Cortex of kidney (tissue), 1 donor: ENCODE data around the gene CFAP221.

Source experiments
- DNase-seq: peaks from one replicate; lab custom pipeline; 2025; lab: John Stamatoyannopoulos, UW

The CFAP221 gene

DNA sequence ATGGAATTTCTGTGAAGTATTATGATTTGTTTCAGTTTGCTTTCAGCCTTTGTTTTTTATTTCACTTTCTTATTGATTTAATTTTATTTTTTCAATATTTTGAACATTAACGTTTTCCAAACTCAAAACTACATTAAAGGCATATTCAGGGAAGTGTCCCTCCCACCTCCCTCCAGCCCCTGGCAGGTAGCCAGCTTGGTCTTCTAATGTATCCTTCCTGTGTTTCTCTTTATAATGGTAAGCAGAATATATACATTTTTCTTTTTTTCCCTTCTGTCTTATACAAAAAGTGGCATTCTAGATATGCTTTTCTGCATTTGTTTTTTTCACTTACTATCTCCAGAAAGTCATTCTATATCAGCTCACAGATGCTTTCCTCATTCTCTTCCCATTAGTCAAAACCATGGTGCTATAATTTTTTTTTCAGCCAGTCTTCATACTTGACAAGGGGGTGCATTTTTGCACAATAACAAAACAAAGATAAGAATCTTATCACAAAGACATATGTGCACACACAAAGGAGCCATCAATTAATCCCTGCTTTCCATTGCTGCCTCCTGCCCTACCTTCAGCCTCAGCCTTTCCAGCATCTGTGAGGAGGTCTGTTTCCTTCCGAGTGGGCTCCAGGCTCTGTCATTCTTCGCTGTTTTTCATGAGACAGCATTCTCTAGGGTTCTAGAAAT lies 101.1 kb downstream of the CFAP221 start:
- DNase-seq, result no peak

DNA sequence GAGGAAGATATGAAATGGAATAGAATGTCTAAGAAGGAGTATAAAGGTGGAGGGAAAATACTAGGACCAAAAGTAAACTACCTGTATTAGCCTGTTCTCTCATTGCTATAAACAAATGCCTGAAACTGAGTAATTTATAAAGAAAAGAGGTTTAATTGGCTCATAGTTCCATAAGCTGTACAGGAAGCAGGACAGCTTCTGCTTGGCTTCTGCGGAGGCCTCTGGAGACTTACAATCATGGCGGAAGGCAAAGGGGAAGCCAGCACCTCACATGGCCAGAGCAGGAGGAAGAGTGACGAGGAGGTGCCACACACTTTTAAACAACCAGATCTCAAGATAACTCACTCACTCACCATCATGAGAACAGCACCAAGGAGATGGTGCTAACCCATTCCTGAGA lies 101.9 kb downstream of the CFAP221 start:
- DNase-seq, result no peak

DNA sequence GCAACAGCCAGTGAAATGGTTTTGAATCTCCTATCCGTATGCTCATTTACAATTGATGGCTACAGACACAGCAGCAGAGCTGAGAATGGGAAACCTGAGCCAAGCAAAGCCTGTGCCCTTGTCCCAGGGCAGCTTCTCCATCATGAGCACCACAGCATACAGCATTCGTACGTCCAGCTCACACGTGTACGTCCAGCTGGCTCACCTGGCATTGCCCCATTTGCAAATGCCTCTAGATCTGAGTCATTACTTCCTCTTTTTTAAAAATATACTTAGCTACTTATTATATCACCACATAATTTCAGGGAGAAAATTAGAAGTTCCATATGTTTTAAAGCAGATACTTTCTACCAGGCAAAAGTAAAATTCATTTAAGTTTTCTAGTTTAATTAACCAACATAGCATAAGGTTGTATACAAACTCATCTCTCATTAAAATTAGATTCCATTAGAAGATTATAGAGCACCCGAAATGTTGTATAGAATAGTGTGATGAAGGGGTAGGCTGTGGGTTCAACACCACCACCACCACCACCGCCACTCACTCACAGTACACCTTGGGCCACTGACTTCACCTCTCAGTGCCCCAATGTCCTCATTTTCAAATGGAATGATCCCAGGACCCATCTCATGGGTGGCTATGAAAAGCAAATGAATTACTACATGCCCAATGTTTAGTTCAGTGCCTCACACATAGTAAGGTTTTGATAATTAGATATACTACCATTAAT lies 103.4 kb downstream of the CFAP221 start:
- DNase-seq, result no peak

DNA sequence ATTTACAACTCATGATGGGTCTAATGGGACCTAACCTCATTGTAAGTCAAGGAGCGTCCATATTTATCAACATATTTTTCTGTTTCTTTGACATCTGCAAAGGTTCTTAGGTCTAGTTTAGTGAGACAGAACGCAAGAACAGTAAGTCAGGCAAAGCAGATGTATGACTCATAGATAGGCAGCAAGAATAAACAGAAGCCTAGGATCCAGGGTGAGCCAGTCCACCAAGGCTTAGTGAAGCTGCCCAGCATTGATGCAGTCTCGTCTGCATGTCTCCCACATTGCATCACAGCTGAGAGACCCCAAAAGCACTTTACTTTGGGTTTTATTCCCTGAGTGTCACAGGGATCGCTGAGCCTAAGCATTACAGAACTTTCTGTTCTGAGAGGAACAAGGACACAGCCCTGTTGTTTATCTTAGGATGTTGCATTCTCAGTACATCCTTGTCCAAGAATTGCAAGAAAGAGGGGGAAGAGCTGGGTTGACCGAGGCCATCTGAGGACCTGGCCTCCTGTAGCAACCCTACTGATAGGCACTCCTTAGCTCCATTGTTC lies 105.2 kb downstream of the CFAP221 start:
- DNase-seq, result no peak

DNA sequence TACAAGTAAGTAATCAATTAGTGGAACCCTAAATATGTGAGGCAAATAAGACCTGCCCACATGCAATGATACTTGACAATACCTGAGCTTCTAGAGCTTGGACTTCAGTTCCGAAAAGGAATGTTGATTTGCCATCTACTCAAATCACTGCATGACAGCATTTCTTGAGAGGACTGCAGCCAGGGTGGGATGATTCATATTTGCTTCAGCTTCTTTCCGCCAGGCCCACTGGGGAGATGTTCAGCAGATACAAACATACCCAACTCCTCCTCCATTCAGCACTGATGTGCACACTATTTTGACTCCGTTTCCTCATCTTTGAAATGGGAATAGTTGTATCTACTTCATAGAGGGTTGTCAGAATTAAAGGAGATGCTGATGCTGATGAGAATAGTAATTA lies 106.0 kb downstream of the CFAP221 start:
- no peak for DNase-seq

DNA sequence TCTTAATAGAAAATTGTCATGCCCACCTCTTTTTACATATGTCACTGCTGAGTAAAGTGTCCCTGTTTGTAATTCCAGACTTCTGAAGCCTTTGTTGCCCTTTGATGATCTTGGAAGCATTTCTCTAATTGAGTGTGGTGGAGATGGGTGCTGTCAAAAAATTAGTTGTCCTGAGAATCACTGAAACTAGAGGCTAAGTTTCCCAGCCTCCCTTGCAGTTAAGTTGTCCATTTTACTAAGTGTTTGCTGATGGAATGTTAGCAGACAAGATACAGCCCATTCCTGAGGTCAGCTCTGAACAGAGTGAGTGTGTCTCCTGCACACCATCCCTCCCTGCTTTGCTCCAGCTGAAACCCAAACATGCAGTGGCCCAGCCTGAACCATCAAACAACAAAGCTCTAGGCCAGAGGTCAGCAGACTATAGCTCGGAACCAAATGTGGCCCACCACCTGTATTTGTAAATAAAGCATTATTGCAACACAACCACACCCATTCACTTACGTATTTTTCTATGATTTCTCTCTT lies 106.7 kb downstream of the CFAP221 start:
- DNase-seq, result no peak

DNA sequence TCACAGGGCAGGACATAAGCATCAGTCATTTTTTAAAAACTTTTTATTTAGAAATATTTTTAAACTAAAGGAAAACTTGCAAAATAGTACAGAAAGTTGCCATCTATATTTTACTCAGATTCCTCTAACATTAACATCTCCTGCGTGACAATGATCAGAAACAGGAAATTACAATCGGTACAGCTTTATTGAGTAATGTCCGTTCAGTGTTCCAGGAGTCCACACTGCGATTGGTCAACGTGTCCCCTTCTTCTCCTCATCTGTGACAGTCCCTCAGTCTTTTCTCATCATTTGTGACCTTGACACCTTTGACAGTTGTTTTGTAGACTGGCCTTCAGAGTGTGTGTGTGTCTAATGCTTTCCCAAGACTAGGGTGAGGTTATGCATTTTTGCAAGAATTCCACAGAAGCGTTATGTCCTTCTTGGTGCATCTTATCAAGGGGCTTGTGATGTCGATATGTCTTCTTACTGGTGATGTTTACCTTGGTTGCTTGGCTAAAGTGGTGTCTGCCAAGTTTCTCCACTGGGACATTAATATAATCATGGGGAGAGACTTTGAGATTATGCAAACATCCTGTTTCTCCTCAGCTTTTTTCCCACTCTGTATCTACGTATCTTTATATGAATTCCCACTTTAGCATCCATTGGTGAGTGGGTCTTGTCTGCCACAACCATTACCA lies 113.4 kb downstream of the CFAP221 start:
- no peak for DNase-seq

DNA sequence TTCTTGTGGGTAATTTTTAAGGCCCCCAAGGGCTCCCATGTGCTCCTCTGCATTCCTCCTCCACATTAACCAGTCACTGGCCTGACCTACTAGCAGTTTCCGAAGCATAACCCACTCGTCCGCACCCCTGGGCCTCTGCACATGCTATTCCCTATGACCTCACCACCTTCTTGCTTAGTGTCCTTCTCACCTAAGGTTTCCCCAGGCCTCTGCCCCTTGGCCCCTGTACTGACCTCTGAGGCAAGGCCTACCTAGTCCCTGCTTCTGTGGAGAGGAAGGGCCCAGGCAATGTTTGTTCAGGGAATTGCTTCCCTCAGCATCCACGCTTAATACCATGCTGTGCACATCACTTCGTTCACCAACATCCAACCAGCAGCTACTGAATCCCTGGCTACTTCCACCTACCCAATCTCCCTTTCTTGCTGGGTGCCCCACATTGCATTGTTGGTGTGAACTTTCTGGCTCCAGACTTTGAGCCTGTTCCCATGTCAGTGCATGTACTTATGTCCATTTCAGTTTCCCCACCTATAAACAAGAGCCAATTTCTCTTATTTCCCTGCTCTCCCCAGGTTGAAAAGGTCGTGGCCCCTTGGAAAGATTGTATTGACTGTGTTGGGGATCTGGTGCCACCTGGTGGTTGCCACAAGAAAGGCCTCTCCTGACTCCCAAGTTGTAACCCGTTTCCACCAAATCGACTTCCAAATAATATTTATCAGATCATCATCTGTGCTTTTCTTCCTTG lies 115.5 kb downstream of the CFAP221 start:
- DNase-seq, result no peak

DNA sequence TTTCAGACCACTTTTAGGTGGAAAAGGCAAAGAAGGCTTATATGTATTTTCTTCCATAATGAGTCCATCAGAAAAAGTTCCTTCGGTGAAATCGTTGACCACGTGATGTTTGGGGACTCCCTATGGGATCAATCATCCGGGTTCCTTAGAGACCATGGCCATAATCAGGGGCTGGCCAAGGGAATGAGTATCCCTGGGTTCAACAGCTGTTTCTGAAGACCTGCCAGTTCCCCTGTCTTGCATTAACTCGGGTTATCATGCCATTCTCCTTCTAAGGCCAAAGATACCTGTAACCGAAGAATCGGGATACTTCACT lies 116.1 kb downstream of the CFAP221 start:
- no peak for DNase-seq

DNA sequence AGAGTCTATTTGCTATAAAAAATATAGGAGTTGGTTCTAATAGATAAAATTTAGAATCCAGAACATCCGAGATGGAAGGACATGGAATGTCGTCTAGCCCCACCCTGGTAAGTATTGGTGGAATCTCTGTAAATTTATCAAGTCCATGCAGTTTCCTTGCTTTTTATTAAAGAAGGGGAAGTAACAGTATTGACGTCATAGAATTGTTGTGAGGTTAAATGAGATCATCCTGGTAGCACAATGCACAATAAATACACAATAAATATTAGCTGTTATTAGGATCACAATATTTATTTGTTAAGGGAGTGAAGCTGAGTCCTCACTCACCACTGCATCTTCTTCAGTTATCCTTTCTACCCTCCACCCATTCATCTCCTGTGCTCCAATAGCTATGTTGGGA lies 118.0 kb downstream of the CFAP221 start:
- no peak for DNase-seq

DNA sequence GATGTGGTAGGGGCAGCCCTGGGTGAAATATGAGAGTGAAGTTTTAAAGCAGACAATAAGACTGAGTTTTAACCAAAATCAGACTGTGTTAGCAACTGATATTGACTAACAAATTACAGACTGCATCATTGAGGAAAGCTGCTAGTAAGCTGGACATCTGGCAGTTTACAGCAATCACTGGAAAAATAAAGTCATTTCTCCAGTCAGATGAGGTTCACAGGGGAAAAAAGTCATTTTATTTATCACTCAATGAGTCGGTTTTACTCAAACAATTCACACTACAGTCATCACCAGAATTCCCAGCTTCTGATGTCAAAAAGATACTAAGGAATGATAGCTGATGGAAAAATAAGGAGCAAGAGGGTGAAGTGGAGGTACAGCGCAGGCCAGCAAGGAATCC lies 124.3 kb downstream of the CFAP221 start:
- DNase-seq, result no peak

DNA sequence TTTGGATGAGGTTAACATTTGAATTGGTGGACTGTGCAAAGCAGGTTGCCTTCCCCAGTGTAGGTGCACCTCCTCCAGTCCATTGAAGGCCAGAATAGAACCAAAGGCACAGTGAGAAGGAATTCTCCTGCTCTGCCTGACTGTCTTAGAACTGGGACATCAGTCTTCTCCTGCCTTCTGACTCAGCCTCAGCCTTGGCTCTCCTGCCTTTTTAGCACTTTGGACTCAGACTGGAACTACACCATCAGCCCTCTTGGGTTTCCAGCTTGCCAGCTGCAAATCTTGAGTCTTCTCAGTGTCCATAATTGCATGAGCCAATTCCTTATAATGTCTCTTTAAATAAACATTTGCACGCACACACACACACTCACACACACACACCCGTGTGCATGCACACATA lies 126.8 kb downstream of the CFAP221 start:
- DNase-seq, result no peak

DNA sequence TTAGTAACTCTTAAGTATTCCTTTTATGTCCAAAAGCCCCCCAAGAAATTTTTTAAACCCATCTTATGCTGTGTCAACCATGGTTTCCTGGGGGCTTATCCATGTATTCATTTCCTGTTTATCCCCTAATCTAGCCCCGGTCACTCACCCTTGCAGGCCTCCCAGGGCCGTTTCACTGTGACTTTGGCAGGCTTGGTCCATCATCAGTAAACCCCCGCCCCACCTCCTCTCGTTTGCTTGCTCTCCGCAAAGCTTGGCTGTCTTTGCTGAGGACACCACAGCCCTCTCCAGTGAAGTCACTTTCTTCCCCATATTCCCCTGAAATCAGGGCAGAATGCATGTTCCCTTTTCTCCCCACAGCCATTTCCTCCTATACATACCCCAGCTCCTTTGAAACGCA lies 127.5 kb downstream of the CFAP221 start:
- DNase-seq, result no peak

DNA sequence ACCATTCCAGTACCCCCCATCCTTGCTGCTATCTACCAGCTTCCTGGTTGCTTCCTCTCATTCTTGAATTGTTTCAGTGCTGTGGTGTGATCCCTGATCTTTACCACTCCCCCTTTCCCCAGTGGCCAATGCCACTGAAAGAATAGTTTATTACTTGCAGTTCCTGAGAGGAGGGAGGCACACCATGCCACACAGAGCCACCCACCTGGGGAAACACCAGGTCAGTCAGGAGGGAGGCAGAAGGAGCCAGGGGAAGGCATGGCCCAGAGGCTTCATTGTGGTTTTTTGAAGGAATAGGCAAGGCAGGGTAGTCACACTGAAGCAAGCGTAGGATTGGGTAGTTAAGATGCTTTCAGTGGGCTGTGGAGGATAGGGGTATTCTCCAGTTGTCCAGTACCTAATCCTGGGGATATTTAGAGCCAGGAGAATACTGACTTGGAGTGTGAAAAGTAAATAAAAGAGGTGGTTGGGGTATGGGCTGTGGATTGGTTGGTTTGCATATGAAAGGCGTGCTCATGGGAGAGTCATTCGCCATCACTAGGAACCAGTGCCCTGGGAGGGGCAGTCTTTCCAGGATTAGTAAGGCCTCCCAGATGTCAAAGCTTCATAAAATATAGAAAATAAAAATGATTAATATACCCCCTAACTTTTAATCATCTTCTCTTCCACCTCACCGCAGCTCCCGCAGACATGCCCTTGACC lies 128.1 kb downstream of the CFAP221 start:
- no peak for DNase-seq

DNA sequence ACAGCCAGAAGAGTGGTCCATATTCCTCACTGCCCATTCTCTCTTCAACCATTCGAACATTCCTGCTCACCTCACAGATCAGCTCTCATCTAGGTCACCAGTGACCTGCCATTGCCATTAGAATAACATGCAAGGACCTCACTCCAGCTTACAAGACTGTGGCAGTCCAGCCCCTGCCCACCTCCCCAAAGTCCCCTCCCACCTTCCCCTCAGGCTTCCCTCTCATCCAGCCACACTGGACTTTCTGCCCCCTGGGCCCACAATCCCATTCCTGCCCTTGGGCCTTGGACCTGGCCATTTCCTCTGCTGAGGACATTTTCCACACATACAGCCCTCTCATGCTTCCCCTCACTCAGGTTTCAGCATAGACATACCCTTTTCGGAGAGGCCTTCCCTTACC lies 129.5 kb downstream of the CFAP221 start:
- DNase-seq, result no peak

DNA sequence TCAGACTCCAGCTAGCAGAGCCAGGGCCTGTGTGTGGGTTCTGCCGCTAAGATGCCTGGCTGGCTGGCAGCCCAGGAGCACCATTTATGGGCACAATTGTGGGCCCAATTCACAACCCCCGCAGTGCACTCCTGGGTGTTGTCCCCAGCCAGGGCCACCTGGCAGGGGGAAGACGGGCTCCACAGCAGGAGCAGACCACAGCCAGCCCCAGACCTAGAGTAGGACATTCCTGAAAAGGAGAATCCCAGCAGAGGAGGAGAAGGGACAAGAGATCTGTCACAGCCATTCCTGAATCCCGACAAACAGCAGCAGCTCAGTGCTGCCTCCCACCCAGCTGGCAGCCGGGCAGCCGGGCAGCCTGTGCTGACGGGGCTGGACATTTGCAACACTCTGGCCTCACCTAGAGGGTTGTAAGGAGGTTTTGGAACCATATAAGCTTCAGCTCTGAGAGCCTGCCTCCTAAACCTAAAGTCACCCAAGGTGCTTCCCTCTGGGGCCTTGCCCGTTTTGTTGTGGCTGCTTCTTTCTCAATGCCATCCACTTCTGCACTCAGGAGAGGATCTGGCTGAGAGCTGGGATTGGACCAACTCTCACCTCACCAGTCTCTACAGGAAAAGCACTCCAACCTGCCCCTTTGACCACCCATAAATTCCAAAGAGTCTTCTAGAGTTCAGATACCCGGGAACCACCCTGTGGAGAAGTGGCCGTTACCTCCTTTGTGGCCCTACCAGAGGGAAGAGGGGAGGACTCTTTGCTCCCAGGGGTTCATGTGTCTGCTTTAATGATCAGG lies 130.7 kb downstream of the CFAP221 start:
- DNase-seq, result no peak

DNA sequence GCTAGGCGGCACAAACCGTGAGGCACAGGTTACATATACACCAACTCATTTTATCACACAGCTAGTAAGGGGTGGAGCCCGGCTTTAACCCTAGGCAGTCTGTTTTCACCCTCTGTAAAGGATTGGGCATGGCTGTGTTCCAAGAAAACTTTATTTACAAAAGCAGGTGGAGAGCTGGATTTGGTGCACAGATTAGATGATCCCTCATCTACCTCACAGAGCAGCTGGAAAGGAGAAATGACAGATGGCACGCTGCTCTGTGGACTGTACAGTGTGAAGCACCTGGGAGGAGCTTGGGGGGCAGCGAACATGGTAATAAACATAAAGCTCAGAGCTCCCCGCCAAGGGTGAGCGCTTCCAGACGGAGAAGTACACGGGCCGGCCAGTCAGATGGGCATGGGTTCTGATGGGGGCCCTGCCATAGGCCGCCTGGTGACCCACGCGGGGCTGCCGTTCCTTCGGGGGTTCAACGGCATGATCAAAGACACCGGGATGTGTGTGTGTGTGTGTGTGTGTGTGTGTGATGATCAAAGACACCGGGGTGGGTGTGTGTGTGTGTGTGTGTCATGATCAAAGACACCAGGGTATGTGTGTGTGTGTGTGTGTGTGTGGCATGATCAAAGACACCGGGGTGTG lies 133.9 kb downstream of the CFAP221 start:
- DNase-seq, result no peak

DNA sequence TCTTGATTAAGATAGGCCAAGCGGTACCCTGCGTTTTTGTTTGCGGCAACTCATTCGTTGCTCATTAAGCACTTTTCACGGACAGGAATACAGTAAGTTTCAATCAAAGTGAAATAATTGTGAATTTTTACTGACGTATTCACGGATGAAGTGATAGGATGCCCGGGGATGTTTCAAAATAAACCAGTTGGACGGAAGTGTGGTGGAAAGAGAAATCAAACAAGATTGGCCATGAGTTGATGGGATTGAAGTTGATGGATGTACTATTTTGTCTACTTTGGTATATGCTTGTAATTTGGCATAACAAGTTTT lies 135.2 kb downstream of the CFAP221 start:
- DNase-seq, result no peak

DNA sequence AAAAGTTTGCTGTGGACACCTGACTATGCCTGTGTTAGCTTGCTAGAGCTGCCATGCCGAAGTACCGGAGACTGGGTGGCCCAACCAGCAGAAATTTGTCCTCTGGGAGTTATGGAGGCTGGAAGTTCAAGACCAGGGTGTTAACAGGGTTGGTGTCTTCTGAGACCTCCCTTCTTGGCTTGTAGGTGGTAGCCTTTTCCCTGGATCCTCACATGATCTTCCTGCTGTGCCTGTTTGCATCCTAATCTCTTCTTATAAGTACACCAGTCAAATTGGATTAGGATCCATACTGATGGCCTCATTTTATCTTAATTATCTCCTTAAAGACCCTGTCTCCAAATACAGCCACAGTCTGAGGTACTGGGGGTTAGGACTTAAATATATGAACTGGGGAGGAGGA lies 135.6 kb downstream of the CFAP221 start:
- DNase-seq, result no peak

DNA sequence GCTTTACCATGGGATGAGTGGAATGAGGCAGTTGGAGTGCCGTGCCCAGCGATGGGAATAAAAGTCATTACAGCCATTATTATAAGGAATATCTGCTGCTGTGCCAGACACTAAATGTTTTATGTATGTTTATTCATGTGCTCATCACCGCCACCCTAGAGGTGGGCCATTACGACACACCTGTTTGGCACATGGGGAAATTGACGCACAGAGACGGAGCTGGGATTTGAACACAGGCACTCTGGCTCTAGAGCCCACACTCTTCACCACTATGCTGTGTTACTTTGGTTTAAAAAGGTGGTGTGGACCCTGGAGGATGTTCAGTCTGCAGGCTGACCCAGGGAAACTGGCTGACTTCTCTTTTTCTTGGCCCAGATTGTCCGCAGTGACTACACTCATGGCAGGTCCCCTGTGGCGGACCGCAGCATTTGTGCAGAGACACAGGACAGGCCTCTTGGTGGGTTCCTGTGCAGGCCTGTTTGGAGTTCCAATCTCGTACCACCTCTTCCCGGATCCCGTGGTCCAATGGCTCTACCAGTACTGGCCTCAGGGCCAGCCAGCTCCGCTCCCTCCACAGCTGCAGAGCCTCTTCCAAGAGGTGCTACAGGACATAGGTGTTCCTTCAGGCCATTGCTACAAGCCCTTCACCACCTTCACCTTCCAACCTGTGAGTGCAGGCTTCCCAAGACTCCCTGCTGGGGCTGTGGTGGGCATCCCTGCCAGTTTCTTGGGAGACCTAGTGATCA lies 136.4 kb downstream of the CFAP221 start:
- no peak for DNase-seq
